Activated naive CD8-positive, alpha-beta T cell (primary cell): ENCODE results near the gene KCNT1.

Experiments
- H3K27ac Mint-ChIP-seq: one replicate; pipeline ENCODE4 v1.8.0; 2021; ENCODE audit warnings: mixed read lengths
- H3K27me3 Mint-ChIP-seq: one replicate; pipeline ENCODE4 v1.8.0; 2021; ENCODE audit warnings: mixed read lengths
- H3K36me3 Mint-ChIP-seq: one replicate; pipeline ENCODE4 v1.8.0; 2021; ENCODE audit warnings: mixed read lengths
- H3K4me1 Mint-ChIP-seq: one replicate; pipeline ENCODE4 v1.8.0; 2021; ENCODE audit warnings: low read depth, mixed read lengths
- H3K4me3 Mint-ChIP-seq: one replicate; pipeline ENCODE4 v1.8.0; 2021; ENCODE audit warnings: mild to moderate bottlenecking, mixed read lengths
- H3K9me3 Mint-ChIP-seq: one replicate; pipeline ENCODE4 v1.8.0; 2021; ENCODE audit warnings: low read depth, mixed read lengths

Gene KCNT1

GRCh38 chr9:135701959-135702721, at the start of gene KCNT1:
Gene KCNT1, plus strand, starts transcription at chr9:135702185. Its CDS starts 74 bp downstream, at chr9:135702259.
- no peaks in the 10 kb centered on the region for H3K9me3 Mint-ChIP-seq
- H3K36me3 Mint-ChIP-seq, result no peaks in the 10 kb centered on the region

GRCh38 chr9:135655317-135655716, 46.7 kb upstream of the KCNT1 start:
- Mint-ChIP-seq H3K27ac (no peak overlapping the region), H3K4me1 (no peaks in the 10 kb centered on the region), H3K36me3 (no peaks in the 10 kb centered on the region), H3K9me3 (peaks cover 2% of the 10 kb centered on the region), H3K27me3 (peaks cover 4% of the 10 kb centered on the region), H3K4me3 (no peak overlapping the region)

More at GRCh38 chr9:135701959-135702721, at the start of gene KCNT1:
- Mint-ChIP-seq H3K27ac (no peak within 1 kb of the TSS), H3K4me3 (no peak within 1 kb of the TSS), H3K4me1 (no peaks in the 10 kb centered on the region), H3K27me3 (no peaks in the 10 kb centered on the region)

- H3K27ac Mint-ChIP-seq, result no peak overlapping the region
- no peak overlapping the region for H3K4me3 Mint-ChIP-seq
Measured at GRCh38 chr9:135657416-135657815, 44.6 kb upstream of the KCNT1 start.

GRCh38 chr9:135659252-135659651, 42.7 kb upstream of the KCNT1 start:
- no peaks in the 10 kb centered on the region for H3K4me1 Mint-ChIP-seq
- no peaks in the 10 kb centered on the region for H3K9me3 Mint-ChIP-seq
- no peak overlapping the region for H3K27ac Mint-ChIP-seq
- H3K36me3 Mint-ChIP-seq, result no peaks in the 10 kb centered on the region
- no peaks in the 10 kb centered on the region for H3K27me3 Mint-ChIP-seq
- no peak overlapping the region for H3K4me3 Mint-ChIP-seq

More at GRCh38 chr9:135657416-135657815, 44.6 kb upstream of the KCNT1 start:
- H3K27me3 Mint-ChIP-seq, result peaks cover 4% of the 10 kb centered on the region
- H3K4me1 Mint-ChIP-seq, result no peaks in the 10 kb centered on the region
- H3K36me3 Mint-ChIP-seq, result no peaks in the 10 kb centered on the region
- H3K9me3 Mint-ChIP-seq, result no peaks in the 10 kb centered on the region

GRCh38 chr9:135660407-135660806, 41.6 kb upstream of the KCNT1 start:
- no peaks in the 10 kb centered on the region for H3K27me3 Mint-ChIP-seq
- H3K4me1 Mint-ChIP-seq, result no peaks in the 10 kb centered on the region
- no peaks in the 10 kb centered on the region for H3K36me3 Mint-ChIP-seq
- H3K27ac Mint-ChIP-seq, result no peak overlapping the region
- H3K4me3 Mint-ChIP-seq, result no peak overlapping the region
- H3K9me3 Mint-ChIP-seq, result no peaks in the 10 kb centered on the region

GRCh38 chr9:135661816-135662560, 40.0 kb upstream of the KCNT1 start:
- H3K4me1 Mint-ChIP-seq, result no peaks in the 10 kb centered on the region
- H3K27me3 Mint-ChIP-seq, result no peaks in the 10 kb centered on the region
- no peaks in the 10 kb centered on the region for H3K36me3 Mint-ChIP-seq
- no peaks in the 10 kb centered on the region for H3K9me3 Mint-ChIP-seq
- no peak overlapping the region for H3K27ac Mint-ChIP-seq
- H3K4me3 Mint-ChIP-seq, result no peak overlapping the region

GRCh38 chr9:135662758-135663450, 39.1 kb upstream of the KCNT1 start, which contains the start of gene LCN9:
Gene LCN9, plus strand, starts transcription at chr9:135663309. Its CDS starts 13 bp downstream, at chr9:135663322.
- Mint-ChIP-seq H3K4me3 (no peak within 1 kb of the TSS), H3K9me3 (no peaks in the 10 kb centered on the region), H3K36me3 (no peaks in the 10 kb centered on the region), H3K27ac (no peak within 1 kb of the TSS), H3K4me1 (no peaks in the 10 kb centered on the region), H3K27me3 (no peaks in the 10 kb centered on the region)

GRCh38 chr9:135663451-135663770, 38.6 kb upstream of the KCNT1 start:
- Mint-ChIP-seq H3K36me3 (no peaks in the 10 kb centered on the region), H3K4me1 (no peaks in the 10 kb centered on the region), H3K27ac (no peak overlapping the region), H3K9me3 (no peaks in the 10 kb centered on the region), H3K27me3 (no peaks in the 10 kb centered on the region), H3K4me3 (no peak overlapping the region)

- no peaks in the 10 kb centered on the region for H3K4me1 Mint-ChIP-seq
- H3K9me3 Mint-ChIP-seq, result no peaks in the 10 kb centered on the region
- H3K27me3 Mint-ChIP-seq, result no peaks in the 10 kb centered on the region
- no peaks in the 10 kb centered on the region for H3K36me3 Mint-ChIP-seq
- no peak overlapping the region for H3K27ac Mint-ChIP-seq
- no peak overlapping the region for H3K4me3 Mint-ChIP-seq
Measured at GRCh38 chr9:135663857-135664256, 38.1 kb upstream of the KCNT1 start.

- Mint-ChIP-seq H3K4me1 (no peaks in the 10 kb centered on the region), H3K27ac (no peak overlapping the region), H3K4me3 (no peak overlapping the region), H3K9me3 (no peaks in the 10 kb centered on the region), H3K36me3 (no peaks in the 10 kb centered on the region), H3K27me3 (no peaks in the 10 kb centered on the region)
Measured at GRCh38 chr9:135664266-135664665, 37.7 kb upstream of the KCNT1 start.

- H3K27me3 Mint-ChIP-seq, result no peaks in the 10 kb centered on the region
- H3K4me1 Mint-ChIP-seq, result no peaks in the 10 kb centered on the region
- no peaks in the 10 kb centered on the region for H3K36me3 Mint-ChIP-seq
- no peaks in the 10 kb centered on the region for H3K9me3 Mint-ChIP-seq
- H3K4me3 Mint-ChIP-seq, result no peak overlapping the region
- H3K27ac Mint-ChIP-seq, result no peak overlapping the region
Measured at GRCh38 chr9:135664801-135665794, 36.9 kb upstream of the KCNT1 start.

GRCh38 chr9:135665795-135666189, 36.2 kb upstream of the KCNT1 start:
- Mint-ChIP-seq H3K27me3 (no peaks in the 10 kb centered on the region), H3K27ac (no peak overlapping the region), H3K9me3 (no peaks in the 10 kb centered on the region), H3K36me3 (no peaks in the 10 kb centered on the region), H3K4me3 (no peak overlapping the region), H3K4me1 (no peaks in the 10 kb centered on the region)

- Mint-ChIP-seq H3K4me3 (no peak overlapping the region), H3K9me3 (no peaks in the 10 kb centered on the region), H3K4me1 (no peaks in the 10 kb centered on the region), H3K27me3 (no peaks in the 10 kb centered on the region), H3K27ac (no peak overlapping the region), H3K36me3 (no peaks in the 10 kb centered on the region)
Measured at GRCh38 chr9:135666534-135667462, 35.2 kb upstream of the KCNT1 start.
